Panc1 (cell line): ENCODE measurements around the gene CYP2J2. TPM values are rescaled to one million over a fixed set of nuclear protein-coding genes. Genes with fewer than 3 reads are reported as not detected.

Experiments
- ATAC-seq: fragments of 200-7000 bp; cut with Tn5 transposase; 2 replicates; pipeline ENCODE4 v1.9.1; 2020; ENCODE audit warnings: mild to moderate bottlenecking, moderate library complexity
- BruUV-seq: library from RNA; stranded (reverse); fragments of 400-500 nt; replicated peaks from 2 replicates; lab custom pipeline; 2021; lab: Mats Ljungman, UMichigan
- CTCF ChIA-PET: fragments of 300-600 bp; sonication (Branson Sonifier 250); formaldehyde crosslinking; loops from one replicate; lab custom pipeline; 2022; ENCODE audit warnings: antibody characterized with exemption; lab: Charles Lee
- POLR2A ChIA-PET: fragments of 300-600 bp; sonication (Branson Sonifier 250); formaldehyde crosslinking; loops from one replicate; lab custom pipeline; 2022; ENCODE audit warnings: antibody characterized with exemption; lab: Charles Lee
- DNase-seq: peaks from one replicate; pipeline ENCODE4 v3.0.0-alpha.2; 2010; ENCODE audit warnings: low read depth, low spot score
- H3K27ac ChIP-seq: 2 replicates; pipeline ENCODE4 v1.5.1; 2011; ENCODE audit warnings: mild to moderate bottlenecking, low read length, inconsistent platforms
- H3K27me3 ChIP-seq: fragments of 200-500 bp; sonication (Bioruptor generic); 2 replicates; pipeline ENCODE4 v1.6.0; 2014; ENCODE audit warnings: low read length, inconsistent platforms; ENCODE audit not compliant: control insufficient read depth, insufficient read depth
- H3K36me3 ChIP-seq: fragments of 200-500 bp; sonication (Bioruptor generic); 2 replicates; pipeline ENCODE4 v1.5.1; 2014; ENCODE audit warnings: inconsistent platforms, mild to moderate bottlenecking, low read length, moderate library complexity; ENCODE audit not compliant: control insufficient read depth, insufficient read depth
- H3K4me1 ChIP-seq: 2 replicates; pipeline ENCODE4 v1.5.1; 2011; ENCODE audit warnings: inconsistent platforms, mild to moderate bottlenecking, low read length, moderate library complexity; ENCODE audit not compliant: control insufficient read depth, insufficient read depth
- H3K4me3 ChIP-seq, 2 experiments: 2 replicates each; pipeline ENCODE4 v1.5.1; 2011 to 2012; ENCODE audit warnings: low read depth in 2 of 2, low read length in 2 of 2, mild to moderate bottlenecking in 2 of 2, inconsistent platforms in 1 of 2, moderate library complexity in 1 of 2
- H3K9me3 ChIP-seq: fragments of 200-500 bp; sonication (Bioruptor generic); 2 replicates; pipeline ENCODE4 v1.5.1; 2014; ENCODE audit warnings: low read depth, mild to moderate bottlenecking, inconsistent platforms, low read length, moderate library complexity; ENCODE audit not compliant: control insufficient read depth, insufficient read depth
- CTCF ChIP-seq: fragments of 450-650 bp; IDR thresholded peaks from 2 replicates; pipeline ENCODE4 v1.5.1; 2017; ENCODE audit warnings: mild to moderate bottlenecking
- POLR2AphosphoS5 ChIP-seq: IDR thresholded peaks from 2 replicates; pipeline ENCODE4 v1.6.1; 2012; ENCODE audit warnings: mild to moderate bottlenecking, low read depth, low read length, moderate library complexity
- REST ChIP-seq, 2 experiments: IDR thresholded peaks; 2 replicates each; pipeline ENCODE4 v1.6.1; 2011 to 2012; ENCODE audit warnings: low read depth in 2 of 2, control low read depth in 1 of 2, low read length in 1 of 2, mild to moderate bottlenecking in 1 of 2, moderate library complexity in 1 of 2; ENCODE audit not compliant: insufficient read depth in 1 of 2
- SIN3A ChIP-seq: IDR thresholded peaks from 2 replicates; pipeline ENCODE4 v1.6.1; 2012; ENCODE audit warnings: low read depth, mild to moderate bottlenecking, low read length, moderate library complexity, borderline replicate concordance; ENCODE audit not compliant: insufficient read depth
- TCF7L2 ChIP-seq: IDR thresholded peaks from 2 replicates; pipeline ENCODE4 v1.6.1; 2011; ENCODE audit warnings: mild to moderate bottlenecking, low read depth, low read length, inconsistent platforms
- in situ Hi-C: cut with HindIII; loops from 2 replicates; pipeline ENCODE4 v1.10.0; 2016; ENCODE audit warnings: low sequenced_read_pairs, low pct_unique_long_range_greater_than_20kb
- intact Hi-C: fragments of 100-400 bp; cut with micrococcal nuclease; formaldehyde crosslinking; loops from one replicate; pipeline ENCODE4 v1.10.0; 2022; ENCODE audit not compliant: unreplicated experiment
- total RNA-seq: library from RNA; stranded (reverse); gene quantifications from one replicate; pipeline ENCODE4 v1.2.1, GENCODE V29; 2021; ENCODE audit not compliant: unreplicated experiment

Gene CYP2J2
- total RNA-seq, 1 experiment from 2014 or later: not detected

- intact Hi-C loops (no loop called here), in situ Hi-C loops (no loop called here)
- POLR2A ChIA-PET: no interaction called here
- no peaks in the 10 kb centered on the region for H3K36me3 ChIP-seq
- no peaks in the 10 kb centered on the region for H3K4me1 ChIP-seq
- BruUV-seq: no TSS peak
- H3K27me3 ChIP-seq: peaks cover 7% of the 10 kb centered on the region; the same call in 1 of the 2 replicates
- H3K27ac ChIP-seq: no peak overlapping the region
- no peak for DNase-seq
- CTCF ChIA-PET: no interaction called here
- ATAC-seq: no peak
- TF ChIP-seq TCF7L2 (no peak), CTCF (no peak), SIN3A (no peak), POLR2AphosphoS5 (no peak), REST (IDR thresholded peaks at IDR 0.05; ENCODE audit: insufficient read depth in 1 of 2, low read depth in 2 of 2, low read length in 1 of 2) (no peak)
- H3K9me3 ChIP-seq: no peaks in the 10 kb centered on the region
- H3K4me3 ChIP-seq: no peak overlapping the region
Measured at GRCh38 chr1:59866462-59866861, 60.1 kb downstream of the CYP2J2 start.

- BruUV-seq: no TSS peak
- ATAC-seq (no peak), DNase-seq (no peak)
- CTCF ChIA-PET: no interaction called here
- Histone ChIP-seq H3K4me1 (no peaks in the 10 kb centered on the region), H3K36me3 (no peaks in the 10 kb centered on the region), H3K27ac (no peak overlapping the region), H3K9me3 (no peaks in the 10 kb centered on the region), H3K27me3 (peaks cover 6% of the 10 kb centered on the region; the same call in 1 of the 2 replicates), H3K4me3 (no peak overlapping the region)
- in situ Hi-C loops: no loop called here
- intact Hi-C loops: no loop called here
- POLR2A ChIA-PET: no interaction called here
- no peak for TF ChIP-seq CTCF
- TF ChIP-seq REST (IDR thresholded peaks at IDR 0.05; ENCODE audit: insufficient read depth in 1 of 2, low read depth in 2 of 2, low read length in 1 of 2): no peak
- TF ChIP-seq SIN3A: no peak
- TF ChIP-seq TCF7L2: no peak
- TF ChIP-seq POLR2AphosphoS5: no peak
Measured at GRCh38 chr1:59857679-59858354, 68.8 kb downstream of the CYP2J2 start.
